B cell (primary cell): ENCODE data around the gene FGL2. TPM values are rescaled to one million over a fixed set of nuclear protein-coding genes. Genes with fewer than 3 reads are reported as not detected.
"Not testable (repeated sequence)": the region's sequence is repeated elsewhere in the genome, so short reads cannot be mapped to it uniquely, and the experiment has no call there.

Source experiments
- ATAC-seq: fragments of 200-7000 bp; cut with Tn5 transposase; one replicate; pipeline ENCODE4 v1.10.0; 2021; ENCODE audit warnings: low read depth, mild to moderate bottlenecking, moderate number of reproducible peaks, moderate library complexity
- CTCF ChIA-PET: fragments of 350-600 bp; sonication (Branson Sonifier 250); formaldehyde crosslinking; loops from one replicate; lab custom pipeline; 2021; ENCODE audit warnings: antibody characterized with exemption, inconsistent platforms; lab: Charles Lee
- POLR2A ChIA-PET: fragments of 350-600 bp; sonication (Branson Sonifier 250); formaldehyde crosslinking; loops from one replicate; lab custom pipeline; 2021; ENCODE audit warnings: antibody characterized with exemption; lab: Charles Lee
- DNase-seq: peaks from one replicate; pipeline ENCODE4 v3.0.0; 2013
- H2AFZ ChIP-seq: 2 replicates; pipeline ENCODE4 v1.6.1; 2012; ENCODE audit warnings: mild to moderate bottlenecking, low read depth, low read length; ENCODE audit not compliant: insufficient read depth, poor library complexity, severe bottlenecking
- H3K27ac ChIP-seq, 2 donors: 1 replicate in 1 of 2; 2 replicates in 1 of 2; pipeline ENCODE4 v1.5.1; 2012 to 2013; ENCODE audit warnings: low read length in 2 of 2, mild to moderate bottlenecking in 2 of 2, moderate library complexity in 1 of 2
- H3K27me3 ChIP-seq, 4 experiments: fragments of 200-600 bp in 1 of 4; sonication (generic) in 1 of 4; replicated peaks in 1 of 4; 1 replicate in 2 of 4; 2 replicates in 2 of 4; pipeline versions ENCODE4 v1.6.1 to v1.7.0; 2013 to 2016; ENCODE audit warnings: low read length in 3 of 4, mild to moderate bottlenecking in 2 of 4, mixed read lengths in 1 of 4, moderate library complexity in 1 of 4; ENCODE audit not compliant: insufficient read depth in 4 of 4, control insufficient read depth in 3 of 4; ENCODE audit errors: control extremely low read depth in 1 of 4
- H3K36me3 ChIP-seq, 2 experiments: replicated peaks in 1 of 2; 1 replicate in 1 of 2; 2 replicates in 1 of 2; pipeline versions ENCODE4 v1.6.1 to v1.7.1; 2013; ENCODE audit warnings: low read length in 1 of 2; ENCODE audit not compliant: insufficient read depth in 2 of 2, control insufficient read depth in 1 of 2; ENCODE audit errors: control extremely low read depth in 1 of 2, extremely low read depth in 1 of 2
- H3K4me1 ChIP-seq, 2 donors: fragments of 200-600 bp in 1 of 2; sonication (generic) in 1 of 2; 1 replicate in 1 of 2; 2 replicates in 1 of 2; pipeline versions ENCODE4 v1.5.1 to v1.6.1; 2013 to 2017; ENCODE audit warnings: low read length in 2 of 2; ENCODE audit not compliant: control insufficient read depth in 2 of 2, insufficient read depth in 2 of 2
- H3K4me2 ChIP-seq: replicated peaks from 2 replicates; pipeline ENCODE3; 2012; ENCODE audit warnings: mild to moderate bottlenecking, low read depth, low read length; ENCODE audit not compliant: poor library complexity, severe bottlenecking
- H3K4me3 ChIP-seq, 5 experiments: fragments of 200-600 bp in 1 of 5; sonication (generic) in 1 of 5; 1 replicate in 3 of 5; 2 replicates in 2 of 5; pipeline versions ENCODE4 v1.5.1 to v1.7.0; 2011 to 2016; ENCODE audit warnings: low read length in 4 of 5, mild to moderate bottlenecking in 4 of 5, low read depth in 2 of 5, control low read depth in 1 of 5, moderate library complexity in 1 of 5; ENCODE audit not compliant: insufficient read depth in 1 of 5; ENCODE audit errors: control extremely low read depth in 1 of 5, extremely low read depth in 1 of 5
- H3K79me2 ChIP-seq: fragments of 200-600 bp; sonication (generic); one replicate; pipeline ENCODE4 v1.6.0; 2016; ENCODE audit warnings: low read length; ENCODE audit not compliant: control insufficient read depth, insufficient read depth
- H3K9ac ChIP-seq: fragments of 200-600 bp; sonication (generic); 2 replicates; pipeline ENCODE4 v1.6.1; 2017; ENCODE audit warnings: mild to moderate bottlenecking, low read length, moderate library complexity
- H3K9me3 ChIP-seq, 3 donors: one replicate each; pipeline versions ENCODE4 v1.6.1 to v1.7.1; 2013; ENCODE audit warnings: low read length in 2 of 3; ENCODE audit not compliant: control insufficient read depth in 2 of 3, insufficient read depth in 1 of 3; ENCODE audit errors: control extremely low read depth in 1 of 3
- H4K20me1 ChIP-seq: 2 replicates; pipeline ENCODE4 v1.6.0; 2012; ENCODE audit warnings: mild to moderate bottlenecking, low read length; ENCODE audit not compliant: insufficient read depth, control insufficient read depth, poor library complexity, severe bottlenecking
- H3K27ac Mint-ChIP-seq: one replicate; pipeline ENCODE4 v1.8.0; 2021; ENCODE audit warnings: mixed read lengths
- H3K27me3 Mint-ChIP-seq: one replicate; pipeline ENCODE4 v1.8.0; 2021; ENCODE audit warnings: mixed read lengths
- H3K4me1 Mint-ChIP-seq: one replicate; pipeline ENCODE4 v1.8.0; 2021; ENCODE audit warnings: mixed read lengths
- H3K4me3 Mint-ChIP-seq: one replicate; pipeline ENCODE4 v1.8.0; 2021; ENCODE audit warnings: mixed read lengths
- H3K9me3 Mint-ChIP-seq: one replicate; pipeline ENCODE4 v1.8.0; 2022; ENCODE audit warnings: mixed read lengths; ENCODE audit not compliant: insufficient read depth
- CTCF ChIP-seq: fragments of 200-600 bp; IDR thresholded peaks from one replicate; pipeline ENCODE4 v1.8.0; 2022; ENCODE audit warnings: antibody characterized with exemption, mild to moderate bottlenecking
- EZH2 ChIP-seq: IDR thresholded peaks from 2 replicates; pipeline ENCODE4 v1.6.1; 2012; ENCODE audit warnings: borderline replicate concordance, low read depth, mild to moderate bottlenecking, moderate library complexity, low read length; ENCODE audit not compliant: insufficient read depth, poor library complexity, severe bottlenecking
- WGBS: methylation state at CpG from one replicate; pipeline ENCODE4 v1.1.5; 2013; ENCODE audit warnings: missing lambda C conversion rate; ENCODE audit not compliant: insufficient coverage; 5-methylcytosine and 5-hydroxymethylcytosine counted together
- intact Hi-C: fragments of 100-400 bp; cut with micrococcal nuclease; formaldehyde crosslinking; loops from one replicate; pipeline ENCODE4 v1.10.0; 2022
- polyA plus RNA-seq: library from polyadenylated mRNA; depleted of rRNA; stranded (reverse); fragments of >200 nt; gene quantifications from 2 replicates; pipeline ENCODE4 v1.2.3, GENCODE V29; 2012
- total RNA-seq, 2 donors: library from RNA; stranded (reverse); fragments of 120-200 nt in 1 of 2; gene quantifications; 1 replicate in 1 of 2; 2 replicates in 1 of 2; pipeline versions ENCODE4 v1.2.3 to v1.2.4, GENCODE V29; 2013 to 2022

FGL2 gene
- total and polyA plus RNA-seq, 2 donors (not counting 1 experiment from before 2014, with no cell fraction given) = 2.1 to 7.0 TPM

DNA sequence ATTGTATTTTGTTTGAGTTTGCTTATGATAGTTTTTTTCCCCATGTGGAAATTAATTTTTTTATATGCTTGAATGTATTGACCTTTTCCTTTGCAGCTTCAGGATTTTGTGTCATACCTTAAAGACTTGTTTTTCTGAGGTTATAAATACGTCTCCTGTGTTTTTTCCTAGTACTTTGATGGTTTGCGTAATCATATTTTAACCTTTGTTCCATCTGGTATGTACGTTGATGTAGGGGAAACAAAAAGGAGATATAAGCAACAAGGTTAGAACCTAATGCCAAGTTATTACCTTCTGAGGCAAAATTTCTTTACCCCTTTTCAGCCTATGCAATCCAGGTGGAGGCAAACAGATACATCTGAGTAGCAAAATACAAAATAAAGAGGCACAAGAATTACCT, 17.9 kb downstream of the FGL2 start:
- no peaks in the 10 kb centered on the region for H3K79me2 ChIP-seq
- WGBS = no CpG with 5 or more reads among the region's 3 CpGs
- Mint-ChIP-seq H3K27me3 (no peaks in the 10 kb centered on the region), H3K9me3 (no peaks in the 10 kb centered on the region), H3K4me3 (no peak overlapping the region), H3K27ac (no peak overlapping the region), H3K4me1 (no peaks in the 10 kb centered on the region)
- H3K4me1 ChIP-seq = no peaks in the 10 kb centered on the region
- intact Hi-C loops = no loop called here
- H3K9me3 ChIP-seq = no peaks in the 10 kb centered on the region
- no peak for TF ChIP-seq EZH2
- no peak for TF ChIP-seq CTCF
- no peak overlapping the region for H3K9ac ChIP-seq
- no peaks in the 10 kb centered on the region for H3K36me3 ChIP-seq
- H3K27me3 ChIP-seq = no peaks in the 10 kb centered on the region
- ATAC-seq (no peak), DNase-seq (no peak)
- H3K4me3 ChIP-seq = no peak overlapping the region
- H4K20me1 ChIP-seq = no peaks in the 10 kb centered on the region
- ChIA-PET CTCF (no interaction called here), POLR2A (no interaction called here)
- no peak overlapping the region for H3K4me2 ChIP-seq
- no peak overlapping the region for H3K27ac ChIP-seq
- no peak overlapping the region for H2AFZ ChIP-seq

GRCh38 chr7:77181015-77181595, 18.5 kb downstream of the FGL2 start:
- ATAC-seq (no peak), DNase-seq (no peak)
- intact Hi-C loops = no loop called here
- ChIA-PET CTCF (no interaction called here), POLR2A (no interaction called here)
- H3K4me1 ChIP-seq = no peaks in the 10 kb centered on the region
- WGBS = no CpG with 5 or more reads among the region's 4 CpGs
- no peak overlapping the region for H3K9ac ChIP-seq
- no peaks in the 10 kb centered on the region for H4K20me1 ChIP-seq
- no peak overlapping the region for H3K4me3 Mint-ChIP-seq
- H3K4me1 Mint-ChIP-seq = no peaks in the 10 kb centered on the region
- H3K4me3 ChIP-seq = no peak overlapping the region
- H3K36me3 ChIP-seq = no peaks in the 10 kb centered on the region
- no peak overlapping the region for H3K4me2 ChIP-seq
- H3K79me2 ChIP-seq = no peaks in the 10 kb centered on the region
- no peaks in the 10 kb centered on the region for H3K9me3 Mint-ChIP-seq
- TF ChIP-seq EZH2 (no peak), CTCF (no peak)
- no peaks in the 10 kb centered on the region for H3K27me3 Mint-ChIP-seq
- H3K27me3 ChIP-seq = no peaks in the 10 kb centered on the region
- H3K27ac Mint-ChIP-seq = no peak overlapping the region
- no peak overlapping the region for H2AFZ ChIP-seq
- no peak overlapping the region for H3K27ac ChIP-seq
- H3K9me3 ChIP-seq = no peaks in the 10 kb centered on the region

GRCh38 chr7:77178024-77178423, 21.6 kb downstream of the FGL2 start:
- H3K4me1 ChIP-seq, DNase-seq, H3K36me3 ChIP-seq, ATAC-seq, H3K4me3 ChIP-seq, CTCF ChIA-PET, H3K9me3 Mint-ChIP-seq, intact Hi-C loops, H2AFZ ChIP-seq, H3K27me3 ChIP-seq, H3K9ac ChIP-seq, H3K79me2 ChIP-seq, H3K9me3 ChIP-seq, H3K27me3 Mint-ChIP-seq, H3K27ac ChIP-seq, H3K4me2 ChIP-seq, POLR2A ChIA-PET, H3K4me3 Mint-ChIP-seq, H3K27ac Mint-ChIP-seq, H3K4me1 Mint-ChIP-seq, H4K20me1 ChIP-seq: not testable (repeated sequence)
